22Rv1 (cell line): ENCODE results near the gene INSL3.

Experiments
- CTCF ChIP-seq: fragments of 450-650 bp; IDR thresholded peaks from 2 replicates; pipeline ENCODE4 v1.5.1; 2017; ENCODE audit warnings: mild to moderate bottlenecking
- ZFX ChIP-seq: fragments of 450-650 bp; IDR thresholded peaks from 2 replicates; pipeline ENCODE4 v1.6.1; 2017; ENCODE audit warnings: antibody characterized with exemption, borderline replicate concordance

- TF ChIP-seq CTCF (no peak), ZFX (no peak)
These were observed 24.8 kb upstream of the INSL3 start for GRCh38 chr19:17846146-17846545.
